Erythroblast (primary cell): Measurements from ENCODE around the gene SRSF11.

Experiments used
- DNase-seq, 2 experiments: peaks; one replicate each; lab custom pipeline; 2025; lab: John Stamatoyannopoulos, UW
- GATA1 ChIP-seq: IDR thresholded peaks from 2 replicates; pipeline ENCODE4 v1.6.1; 2011; ENCODE audit warnings: low read depth, mild to moderate bottlenecking, control low read depth, low read length, moderate library complexity
- POLR2A ChIP-seq: IDR thresholded peaks from 2 replicates; pipeline ENCODE4 v1.6.1; 2011; ENCODE audit warnings: mild to moderate bottlenecking, low read length

The SRSF11 gene

DNA sequence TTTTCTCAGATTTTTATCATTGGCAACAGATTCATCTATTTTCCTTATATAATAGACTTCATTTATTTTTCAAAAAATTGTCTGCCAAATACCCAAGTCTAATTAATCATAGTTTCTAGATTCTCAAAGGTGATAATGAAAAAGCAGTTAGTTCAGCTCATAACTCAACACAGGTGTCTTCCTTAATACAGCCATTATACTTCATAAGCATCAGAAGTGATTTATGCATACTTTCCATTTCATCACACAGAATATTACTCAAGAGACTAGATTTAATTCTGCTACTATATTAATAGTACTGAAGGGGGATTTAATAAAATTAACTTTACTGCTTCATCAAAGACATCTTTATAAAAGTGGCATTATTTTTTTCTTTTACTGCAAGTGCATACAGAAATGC is 18.8 kb downstream of the SRSF11 start:
- TF ChIP-seq POLR2A (no peak), GATA1 (no peak)

DNA sequence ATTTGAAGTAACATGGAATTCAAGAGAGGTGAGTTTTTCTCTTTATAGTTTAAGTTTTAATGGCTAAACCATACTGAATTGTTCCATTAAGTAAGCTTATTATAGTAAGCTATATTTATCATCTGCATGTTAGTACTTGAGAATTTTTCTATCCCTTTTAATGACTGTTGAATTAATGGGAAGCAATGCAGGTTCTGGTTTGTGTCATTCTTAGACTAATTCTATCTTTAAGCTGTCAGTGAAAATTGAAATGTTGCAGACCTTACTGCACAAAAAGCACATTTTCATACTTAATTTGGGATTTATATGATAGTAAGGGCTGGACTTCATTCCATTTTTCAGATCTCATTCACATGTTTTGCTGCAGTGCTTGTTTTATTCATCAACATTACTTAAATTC is 25.9 kb downstream of the SRSF11 start:
- TF ChIP-seq GATA1 (no peak), POLR2A (no peak)
- DNase-seq, result no peak

More for the DNA sequence above, 18.8 kb downstream of the SRSF11 start:
- DNase-seq, result no peak

DNA sequence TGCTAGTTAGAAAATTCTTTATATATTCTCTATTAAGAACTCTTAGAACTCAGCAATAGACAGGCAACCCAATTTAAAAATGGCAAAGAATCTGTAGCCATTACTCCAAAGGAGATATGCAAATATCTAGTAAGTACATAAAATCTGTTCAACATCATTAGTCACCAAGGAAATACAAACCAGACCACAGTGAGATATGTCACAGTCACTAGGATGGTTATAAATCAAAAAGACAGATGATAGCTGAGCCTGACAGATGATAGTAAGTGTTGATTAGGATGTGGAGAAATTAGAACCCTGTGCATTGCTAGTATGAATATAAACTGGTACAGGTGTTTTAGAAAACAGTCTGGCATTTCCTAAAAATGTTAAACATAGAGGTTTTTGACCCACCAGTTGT is 26.6 kb downstream of the SRSF11 start:
- DNase-seq, result no peak

DNA sequence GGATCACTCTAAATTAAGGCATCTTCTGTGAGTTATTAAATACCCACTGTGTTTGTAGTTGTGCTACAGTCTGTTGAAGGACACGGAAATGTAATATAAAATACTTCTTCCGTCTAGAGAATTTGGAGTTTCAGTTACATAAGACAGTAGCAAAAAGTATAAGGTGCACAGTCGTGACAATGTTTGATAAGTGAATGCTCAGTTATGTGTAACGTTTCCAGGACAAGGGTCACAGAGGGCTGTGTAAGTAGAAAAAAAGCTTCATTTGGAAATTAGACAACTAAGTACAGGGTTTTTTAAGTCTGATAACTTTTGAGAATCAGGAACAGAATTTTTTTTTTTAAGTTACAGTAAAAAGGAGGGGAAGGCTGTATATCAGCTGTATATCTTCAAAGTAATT is 27.5 kb downstream of the SRSF11 start:
- DNase-seq, result no peak
- TF ChIP-seq GATA1, result no peak
- no peak for TF ChIP-seq POLR2A

More for the DNA sequence above, 26.6 kb downstream of the SRSF11 start:
- TF ChIP-seq POLR2A (no peak), GATA1 (no peak)

DNA sequence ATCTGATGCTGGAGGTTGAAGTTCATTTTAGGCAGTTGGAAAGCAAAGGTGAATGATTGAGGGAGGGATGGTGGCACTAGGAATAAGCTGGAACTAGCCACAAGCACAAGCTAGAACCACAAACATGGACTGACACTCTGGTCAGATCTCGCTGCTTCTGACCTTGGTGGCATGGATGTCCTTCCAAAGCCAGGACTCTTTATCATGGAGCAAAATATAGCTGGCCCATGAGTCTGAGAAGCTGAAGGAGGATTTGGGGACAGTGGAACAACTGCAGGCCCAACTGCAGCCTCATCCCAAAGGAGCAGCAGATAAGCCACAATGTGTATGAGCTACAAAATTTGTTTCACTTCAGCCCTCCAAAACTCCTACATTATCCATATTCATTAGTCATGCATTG is 35.5 kb downstream of the SRSF11 start:
- no peak for DNase-seq
- TF ChIP-seq POLR2A (no peak), GATA1 (no peak)

DNA sequence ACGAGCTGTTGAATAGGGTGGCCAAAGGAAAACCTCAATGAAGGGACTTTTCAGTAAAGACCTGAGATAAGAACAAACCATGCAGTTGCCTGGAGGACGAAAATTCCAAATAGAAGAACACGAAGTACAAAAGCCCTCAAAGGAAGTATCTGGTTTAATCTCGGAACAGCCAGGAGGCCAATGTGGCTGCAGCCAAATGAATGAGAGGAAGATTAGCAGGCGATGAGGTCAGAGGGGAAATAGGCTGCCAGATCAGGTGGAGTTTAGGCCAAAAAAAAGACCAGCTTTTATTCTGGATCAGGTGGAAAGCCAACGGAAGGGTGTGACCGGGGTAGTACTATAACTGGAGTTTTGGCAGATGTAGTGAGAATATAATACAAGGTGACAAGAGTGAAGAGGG is 43.7 kb downstream of the SRSF11 start:
- DNase-seq, result peak; percentile 7 to 13
- TF ChIP-seq POLR2A (no peak), GATA1 (no peak)

DNA sequence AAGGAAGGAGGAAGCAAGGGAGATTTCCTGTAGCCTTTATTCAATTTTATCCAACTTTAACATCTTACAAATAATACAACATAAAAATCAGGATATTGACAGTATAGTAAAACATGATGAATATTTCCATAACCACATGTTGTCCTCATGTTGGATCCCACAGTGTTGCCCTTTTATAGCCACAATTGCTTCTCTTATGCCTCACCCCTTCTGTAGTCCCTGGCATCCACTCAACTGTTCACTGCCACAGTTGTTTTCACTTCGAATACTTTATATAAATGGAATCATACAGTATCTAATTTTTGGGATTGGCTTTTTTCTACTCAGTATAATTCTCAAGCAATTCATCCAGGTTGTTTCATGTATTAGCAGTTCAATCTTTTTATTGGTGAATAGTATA is 44.8 kb downstream of the SRSF11 start:
- DNase-seq, result no peak
- TF ChIP-seq POLR2A (no peak), GATA1 (no peak)

DNA sequence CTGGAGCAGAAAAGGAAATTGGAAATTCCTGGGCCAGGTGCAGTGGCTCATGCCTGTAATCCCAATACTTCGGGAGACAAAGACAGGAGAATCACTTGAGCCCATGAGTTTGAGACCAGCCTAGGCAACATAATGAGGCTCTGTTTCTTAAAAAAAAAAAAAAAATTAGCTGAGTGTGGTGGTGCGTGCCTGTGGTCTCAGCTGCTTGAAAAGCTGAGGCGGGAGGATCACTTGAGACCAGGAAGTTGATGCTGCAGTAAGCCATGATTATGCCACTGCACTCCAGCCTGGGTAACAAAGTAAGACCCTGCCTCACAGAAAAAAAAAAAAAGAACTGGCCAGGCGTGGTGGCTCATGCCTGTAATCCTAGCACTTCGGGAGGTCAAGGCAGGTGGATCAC is 56.7 kb downstream of the SRSF11 start:
- TF ChIP-seq GATA1, result no peak
- no peak for TF ChIP-seq POLR2A
- DNase-seq, result no peak

DNA sequence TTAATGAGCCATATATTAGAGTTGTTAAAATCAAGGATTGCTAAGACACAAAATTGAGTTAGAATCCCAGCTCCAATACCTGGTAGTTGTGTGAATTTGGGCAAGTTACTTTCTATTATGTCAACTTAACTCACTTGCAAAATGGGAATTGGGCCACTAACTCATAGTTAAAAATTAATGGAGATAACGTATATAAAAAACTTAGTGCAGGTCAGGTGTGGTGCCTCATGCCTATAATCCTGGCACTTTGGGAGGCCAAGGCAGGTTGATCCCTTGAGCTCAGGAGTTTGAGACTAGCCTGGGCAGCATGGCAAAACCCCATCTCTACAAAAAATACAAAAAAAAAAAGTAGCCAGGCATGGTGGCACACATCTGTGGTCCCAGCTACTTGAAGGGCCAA is 57.5 kb downstream of the SRSF11 start:
- no peak for DNase-seq
- TF ChIP-seq POLR2A, result no peak

DNA sequence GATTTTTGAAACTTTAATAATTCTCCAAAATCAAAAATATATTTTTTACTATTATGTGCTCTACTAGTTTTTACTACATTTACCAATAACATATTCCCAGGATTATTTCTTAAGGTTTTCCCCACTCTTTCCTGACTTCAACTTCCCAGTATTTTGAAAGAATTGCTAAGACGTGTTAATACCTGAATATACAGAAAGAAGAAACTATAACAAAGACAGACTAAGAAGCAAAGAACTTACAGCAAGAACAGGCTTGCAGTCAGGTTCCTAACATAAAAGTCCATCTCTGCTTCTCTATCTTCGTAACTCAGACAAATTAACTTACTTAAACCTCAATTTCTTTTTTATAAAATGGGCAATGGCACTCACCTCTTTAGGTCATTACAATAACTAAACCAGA is 63.2 kb downstream of the SRSF11 start:
- no peak for DNase-seq
- TF ChIP-seq GATA1 (no peak), POLR2A (no peak)

DNA sequence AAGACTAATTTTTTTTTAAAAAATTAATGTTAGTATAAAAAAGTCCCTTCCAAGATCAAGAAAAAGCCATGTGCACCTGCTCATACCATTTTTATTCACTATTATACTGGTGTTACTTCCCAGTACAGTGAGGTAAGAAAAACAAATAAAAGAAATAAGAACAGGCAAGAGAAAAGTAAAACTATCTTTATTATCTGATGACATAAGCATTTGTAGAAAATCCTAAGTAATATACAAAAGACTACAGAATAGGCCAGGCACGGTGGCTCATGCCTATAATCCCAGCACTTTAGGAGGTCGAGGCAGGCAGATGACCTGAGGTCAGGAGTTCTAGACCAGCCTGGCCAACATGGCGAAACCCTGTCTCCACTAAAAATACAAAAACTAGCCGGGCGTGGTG is 65.3 kb downstream of the SRSF11 start:
- no peak for TF ChIP-seq POLR2A
- no peak for TF ChIP-seq GATA1
- no peak for DNase-seq

DNA sequence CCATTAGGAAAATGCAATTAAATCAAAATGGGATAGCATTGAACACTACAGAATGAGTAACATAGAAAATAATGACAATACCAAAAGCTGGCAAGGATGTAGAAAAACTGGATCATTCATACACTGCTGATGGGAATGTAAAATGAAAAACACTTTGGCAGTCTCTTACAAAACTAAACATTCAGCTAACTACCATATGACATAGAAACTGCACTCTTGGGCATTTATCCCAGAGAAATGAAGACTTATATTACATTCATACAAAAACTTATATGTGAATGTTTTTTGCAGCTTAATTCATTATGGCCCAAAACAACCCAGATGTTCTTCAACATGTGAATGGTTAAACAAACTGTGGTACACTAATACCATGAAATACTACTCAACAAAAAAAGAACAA is 67.0 kb downstream of the SRSF11 start:
- no peak for DNase-seq
- TF ChIP-seq GATA1 (no peak), POLR2A (no peak)

DNA sequence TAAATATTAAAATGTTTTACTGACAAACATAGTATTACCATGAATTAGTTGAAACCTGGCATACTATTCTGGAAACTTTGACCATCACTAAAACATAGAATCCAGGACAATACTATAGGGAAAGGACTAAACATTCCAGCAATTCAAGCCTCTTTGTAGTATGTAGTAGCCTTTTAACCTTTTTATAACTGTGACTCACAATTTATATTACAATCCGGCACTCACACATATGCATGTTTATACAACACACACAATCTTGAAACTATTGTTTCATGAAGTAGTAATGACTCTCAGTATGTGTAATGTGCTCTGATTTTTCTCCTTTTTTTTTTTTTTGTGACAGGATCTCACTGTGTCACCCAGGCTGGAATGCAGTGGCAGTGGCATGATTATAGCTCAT is 69.0 kb downstream of the SRSF11 start:
- DNase-seq, result no peak
- TF ChIP-seq GATA1 (no peak), POLR2A (no peak)

DNA sequence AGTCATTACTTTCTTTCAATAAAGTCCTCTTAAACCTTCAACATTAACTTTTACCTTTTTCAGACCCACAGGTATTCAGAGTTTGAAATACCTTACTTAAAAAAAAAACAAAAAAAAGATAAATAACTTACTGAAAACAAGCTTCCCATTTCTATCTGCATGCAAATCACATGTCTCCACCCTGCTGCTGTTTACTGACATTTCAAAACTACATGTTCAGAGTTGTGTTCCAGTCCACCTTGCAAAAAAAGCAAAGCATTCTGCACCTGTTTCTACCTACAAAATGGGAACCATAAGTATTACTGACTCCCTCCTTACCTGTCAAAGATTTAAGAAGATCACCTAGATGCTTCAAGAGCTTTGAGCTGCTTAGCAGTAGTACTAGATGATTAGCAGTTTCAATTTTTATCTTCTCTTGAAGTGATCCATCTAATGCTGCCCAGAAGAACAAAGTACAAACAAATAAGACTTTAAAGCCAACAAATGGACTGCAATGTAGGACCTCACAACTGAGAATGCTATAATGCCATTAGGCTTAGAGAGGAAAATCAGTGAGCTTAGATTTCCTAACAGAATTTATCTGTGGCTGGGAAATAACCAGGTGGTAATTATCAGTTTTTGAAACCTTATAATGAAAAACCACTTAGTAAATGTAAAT is 72.1 kb downstream of the SRSF11 start:
- DNase-seq, result no peak
- TF ChIP-seq GATA1 (no peak), POLR2A (no peak)

DNA sequence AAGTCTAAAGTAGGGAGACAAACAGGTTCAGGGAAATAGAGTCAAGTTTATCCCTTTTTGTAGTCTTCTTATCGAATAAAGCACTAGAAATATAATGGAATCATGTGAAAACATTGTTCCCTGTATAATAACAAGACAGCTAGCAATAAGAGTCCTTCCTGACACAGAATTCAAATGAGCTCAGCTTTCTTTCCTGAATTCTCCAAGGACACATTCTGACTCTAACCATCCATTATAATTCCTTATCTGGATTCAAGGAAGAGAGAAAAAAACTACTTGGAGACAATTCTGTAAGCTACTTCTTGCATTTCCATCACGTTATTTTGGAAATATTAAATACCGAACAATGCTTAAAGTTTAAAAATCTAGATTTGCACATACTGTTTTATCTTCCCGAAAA is 74.6 kb downstream of the SRSF11 start:
- TF ChIP-seq POLR2A, result no peak
- TF ChIP-seq GATA1, result no peak
- no peak for DNase-seq

DNA sequence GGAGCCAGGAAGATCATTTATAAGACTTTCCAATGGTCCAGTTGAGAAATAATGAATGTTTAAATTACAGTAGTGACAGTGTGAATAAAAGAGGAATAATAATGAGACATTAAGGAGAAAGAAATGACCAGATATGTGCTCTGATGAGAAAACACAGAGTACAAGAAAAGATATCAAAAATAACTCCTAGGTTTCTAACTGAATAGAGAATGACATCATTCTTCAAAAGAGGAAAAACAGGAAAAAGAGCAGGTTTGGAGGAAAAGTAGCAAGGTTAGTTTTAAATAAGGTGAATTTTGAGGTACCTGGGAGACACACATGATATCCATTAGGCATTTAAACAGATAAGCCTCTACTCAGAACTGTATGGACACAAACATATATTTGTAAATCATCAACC is 78.3 kb downstream of the SRSF11 start:
- no peak for DNase-seq
- TF ChIP-seq POLR2A, result no peak
- TF ChIP-seq GATA1, result no peak
